Measurements from ENCODE around the gene TRAPPC1. TPM values are rescaled to one million over a fixed set of nuclear protein-coding genes. Genes with fewer than 3 reads are reported as not detected.

The TRAPPC1 gene
- total and polyA plus RNA-seq, 2 of the 8 experiments (the other 6 are each of a cell fraction or from before 2014, with no cell fraction given), result 114 to 170 TPM

DNA sequence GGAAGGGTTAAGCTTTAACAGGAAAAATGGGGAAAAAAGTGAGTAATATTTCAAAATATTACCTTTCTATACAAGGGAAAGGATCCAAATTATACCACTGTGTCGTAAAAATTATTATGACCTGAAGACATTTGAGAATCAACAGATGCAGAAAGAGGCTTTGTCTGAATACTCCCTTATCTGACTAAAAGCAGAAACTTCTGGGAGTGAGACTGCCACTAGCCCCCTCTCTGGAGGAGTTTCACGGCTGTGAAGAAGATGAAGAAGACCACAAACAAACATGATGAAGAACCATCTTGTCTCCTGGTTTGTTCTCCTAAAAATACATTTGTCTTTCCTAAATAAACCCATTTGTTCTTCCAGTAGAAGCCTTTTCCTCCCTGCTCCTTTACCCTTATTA, 29.7 kb upstream of the TRAPPC1 start:
- H2BK5ac ChIP-seq (ENCODE audit: low read depth, low read length), result no peak overlapping the region
- H2AFZ ChIP-seq (ENCODE audit: low read length), result no peak overlapping the region
- no peak overlapping the region for H2BK15ac ChIP-seq (ENCODE audit: low read length)
- no peak overlapping the region for H3K4me2 ChIP-seq (ENCODE audit: insufficient read depth in 1 of 2, low read depth in 2 of 2, low read length in 2 of 2)
- no peak overlapping the region for H3K27ac ChIP-seq (ENCODE audit: low read depth, low read length)
- no peak overlapping the region for H3K4ac ChIP-seq (replicated peaks; ENCODE audit: insufficient read length, low read depth, low read length)
- no peaks in the 10 kb centered on the region for H3K9me3 ChIP-seq (ENCODE audit: insufficient read depth in 2 of 2, low read depth in 1 of 2, low read length in 1 of 2)
- no peak overlapping the region for H4K5ac ChIP-seq (ENCODE audit: insufficient read length, low read depth, low read length)
- H3K14ac ChIP-seq (ENCODE audit: insufficient read length), result no peak overlapping the region
- H3K79me1 ChIP-seq (ENCODE audit: low read depth, low read length), result no peaks in the 10 kb centered on the region
- H3K18ac ChIP-seq (ENCODE audit: extremely low read depth, low read length), result no peak overlapping the region
- H2AK5ac ChIP-seq (ENCODE audit: low read depth, low read length), result no peak overlapping the region
- H2BK120ac ChIP-seq (replicated peaks; ENCODE audit: low read depth, low read length), result no peak overlapping the region
- no peaks in the 10 kb centered on the region for H4K20me1 ChIP-seq (replicated peaks in 1 of 2; ENCODE audit: control insufficient read depth in 1 of 2, insufficient read depth in 2 of 2, low read length in 2 of 2)
- H2BK20ac ChIP-seq (ENCODE audit: low read length), result no peak overlapping the region
- no peaks in the 10 kb centered on the region for H3K4me1 ChIP-seq (replicated peaks in 1 of 4; ENCODE audit: control insufficient read depth in 3 of 4, insufficient read depth in 4 of 4, low read length in 3 of 4)
- no peak overlapping the region for H4K91ac ChIP-seq (replicated peaks; ENCODE audit: insufficient read length, low read length)
- 83% methylated on average over 2 of the region's 2 CpGs; no CpG with 5 or more reads in 1 of the 2 experiments for WGBS, 2 experiments (ENCODE audit: extremely low coverage in 1 of 2, insufficient coverage in 1 of 2, insufficient read length in 1 of 2, insufficient replicate concordance in 2 of 2, low coverage in 1 of 2, low lambda C conversion rate in 2 of 2, missing lambda C conversion rate in 1 of 2)
- no peak overlapping the region for H3K56ac ChIP-seq (replicated peaks; ENCODE audit: insufficient read length, low read depth, low read length)
- no peak overlapping the region; a peak in 1 of 7 replicates for H3K9ac ChIP-seq (replicated peaks in 1 of 4; ENCODE audit: extremely low read depth in 1 of 4, low read depth in 3 of 4, low read length in 3 of 4)
- DNase-seq (ENCODE audit: low read depth in 1 of 2, low spot score in 2 of 2), result no peak
- no peaks in the 10 kb centered on the region for H3K79me2 ChIP-seq (ENCODE audit: control insufficient read depth in 1 of 2, insufficient read depth in 2 of 2, low read length in 2 of 2)
- H3K4me3 ChIP-seq (ENCODE audit: extremely low read depth in 1 of 4, insufficient read depth in 2 of 4, low read depth in 3 of 4, low read length in 4 of 4), result no peak overlapping the region
- ChIA-PET POLR2A (ENCODE audit: partially characterized antibody) (interaction anchor here (1.4 kb wide), 1 partner anchor 8 kb away, joined by 3 read pairs; no protein-coding TSS in a partner anchor), CTCF (ENCODE audit: partially characterized antibody) (interaction anchor here (0.6 to 1.8 kb wide), 5 partner anchors 20 to 29 kb away, joined by 3 to 6 read pairs (median 3); no protein-coding TSS in a partner anchor)
- FAIRE-seq, result no peak
- H3K23me2 ChIP-seq (ENCODE audit: low read depth, low read length), result no peaks in the 10 kb centered on the region
- H3K23ac ChIP-seq (ENCODE audit: insufficient read length), result no peak overlapping the region
- no peaks in the 10 kb centered on the region; a peak in 2 of 7 replicates for H3K27me3 ChIP-seq (replicated peaks in 1 of 4; ENCODE audit: control insufficient read depth in 3 of 4, extremely low read depth in 1 of 4, insufficient read depth in 3 of 4, low read length in 3 of 4)
- H2BK12ac ChIP-seq (ENCODE audit: low read depth, low read length), result no peak overlapping the region
- H4K8ac ChIP-seq (ENCODE audit: extremely low read depth, insufficient read depth, low read length), result no peak overlapping the region
- H3K36me3 ChIP-seq (ENCODE audit: control insufficient read depth in 2 of 4, insufficient read depth in 4 of 4, low read length in 3 of 4), result no peaks in the 10 kb centered on the region
- TF ChIP-seq BACH1 (IDR thresholded peaks at IDR 0.05; ENCODE audit: low read length), result no peak
- TF ChIP-seq CBX5 (IDR thresholded peaks at IDR 0.05; ENCODE audit: low read depth, low read length), result no peak
- TF ChIP-seq RNF2 (IDR thresholded peaks at IDR 0.05; ENCODE audit: borderline replicate concordance, low read depth, low read length, missing control alignments, poor library complexity, severe bottlenecking), result no peak
- no peak for TF ChIP-seq ZNF274 (IDR thresholded peaks at IDR 0.05; ENCODE audit: borderline replicate concordance, extremely low read depth, low read length)
- no peak for TF ChIP-seq CTBP2 (IDR thresholded peaks at IDR 0.05; ENCODE audit: borderline replicate concordance, insufficient read depth, insufficient read length, low read length)
- TF ChIP-seq PHF8 (conservative IDR thresholded peaks at IDR 0.05; ENCODE audit: low read depth, low read length), result no peak
- TF ChIP-seq, protein P1, sequence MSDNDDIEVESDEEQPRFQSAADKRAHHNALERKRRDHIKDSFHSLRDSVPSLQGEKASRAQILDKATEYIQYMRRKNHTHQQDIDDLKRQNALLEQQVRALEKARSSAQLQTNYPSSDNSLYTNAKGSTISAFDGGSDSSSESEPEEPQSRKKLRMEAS (IDR thresholded peaks at IDR 0.05), result no peak
- TF ChIP-seq YY1 (IDR thresholded peaks at IDR 0.05; ENCODE audit: low read depth, low read length), result no peak
- TF ChIP-seq BRCA1 (IDR thresholded peaks at IDR 0.05; ENCODE audit: low read depth, low read length), result no peak
- TF ChIP-seq, protein P2, sequence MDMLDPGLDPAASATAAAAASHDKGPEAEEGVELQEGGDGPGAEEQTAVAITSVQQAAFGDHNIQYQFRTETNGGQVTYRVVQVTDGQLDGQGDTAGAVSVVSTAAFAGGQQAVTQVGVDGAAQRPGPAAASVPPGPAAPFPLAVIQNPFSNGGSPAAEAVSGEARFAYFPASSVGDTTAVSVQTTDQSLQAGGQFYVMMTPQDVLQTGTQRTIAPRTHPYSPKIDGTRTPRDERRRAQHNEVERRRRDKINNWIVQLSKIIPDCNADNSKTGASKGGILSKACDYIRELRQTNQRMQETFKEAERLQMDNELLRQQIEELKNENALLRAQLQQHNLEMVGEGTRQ (IDR thresholded peaks at IDR 0.05; ENCODE audit: low read length), result no peak
- TF ChIP-seq CHD1 (IDR thresholded peaks at IDR 0.05; ENCODE audit: low read depth, low read length), result no peak
- TF ChIP-seq, protein P3, sequence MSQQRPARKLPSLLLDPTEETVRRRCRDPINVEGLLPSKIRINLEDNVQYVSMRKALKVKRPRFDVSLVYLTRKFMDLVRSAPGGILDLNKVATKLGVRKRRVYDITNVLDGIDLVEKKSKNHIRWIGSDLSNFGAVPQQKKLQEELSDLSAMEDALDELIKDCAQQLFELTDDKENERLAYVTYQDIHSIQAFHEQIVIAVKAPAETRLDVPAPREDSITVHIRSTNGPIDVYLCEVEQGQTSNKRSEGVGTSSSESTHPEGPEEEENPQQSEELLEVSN (IDR thresholded peaks at IDR 0.05), result no peak
